AG09319 (cell line): ENCODE results near the gene DNAJC4.

Experiments
- DNase-seq: peaks from one replicate; pipeline ENCODE4 v3.0.0-alpha.2; 2010; ENCODE audit warnings: low read depth; ENCODE audit errors: extremely low read depth
- CTCF ChIP-seq: IDR thresholded peaks from 2 replicates; pipeline ENCODE4 v1.5.1; 2011; ENCODE audit warnings: low read depth, mild to moderate bottlenecking, inconsistent platforms, low read length, moderate library complexity

DNAJC4 gene

DNA sequence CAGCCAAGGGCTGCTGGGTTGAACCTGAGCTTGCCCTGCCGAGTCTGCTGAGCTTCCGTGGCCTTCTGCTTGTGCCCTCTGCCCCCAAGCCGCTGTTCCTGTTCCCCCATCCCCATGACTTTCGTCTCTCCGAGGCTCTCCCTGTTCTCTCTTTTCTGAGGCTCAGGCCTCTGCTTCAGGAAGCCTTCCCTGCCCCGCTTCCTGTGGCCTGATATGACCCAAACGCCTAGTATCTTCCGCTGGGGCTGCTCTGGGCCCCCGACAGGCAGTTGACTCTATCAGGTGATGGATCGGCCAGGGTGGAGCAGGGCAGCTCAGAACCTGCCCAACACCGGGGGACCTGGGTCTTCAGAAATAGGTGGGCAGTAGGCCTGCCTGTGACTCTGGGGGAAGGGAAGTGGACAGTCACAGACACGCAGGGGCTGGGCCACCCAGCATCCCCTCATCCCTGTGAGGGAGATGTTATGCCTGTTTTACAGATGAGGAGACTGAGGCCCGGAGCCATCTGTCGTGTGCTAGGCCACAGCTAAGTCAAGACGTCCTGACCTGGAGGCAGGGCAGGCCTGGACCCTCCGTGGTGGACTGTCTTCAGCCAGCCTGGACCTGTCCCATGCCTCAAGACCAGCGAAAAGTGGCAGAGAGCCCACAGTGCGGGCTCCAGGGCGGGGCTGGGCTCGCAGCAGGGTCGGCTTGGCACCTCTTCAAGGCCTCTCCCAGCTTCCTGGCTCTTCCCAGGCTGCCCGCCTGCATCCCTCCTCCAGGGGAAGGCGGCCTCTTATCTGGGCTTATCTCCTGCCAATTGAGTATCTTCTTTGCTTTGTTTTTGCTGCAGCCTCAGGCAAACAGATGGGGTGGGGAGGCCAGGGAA is 37.9 kb downstream of the DNAJC4 start:
- TF ChIP-seq CTCF, result no peak
- no peak for DNase-seq

- DNase-seq, result no peak
- TF ChIP-seq CTCF, result no peak
Measured at GRCh38 chr11:64268893-64269539, 38.7 kb downstream of the DNAJC4 start.

GRCh38 chr11:64269540-64270220 is 39.3 kb downstream of the DNAJC4 start:
- DNase-seq, result peak; percentile 100
- no peak; the same call in 1 of the 2 replicates for TF ChIP-seq CTCF

DNA sequence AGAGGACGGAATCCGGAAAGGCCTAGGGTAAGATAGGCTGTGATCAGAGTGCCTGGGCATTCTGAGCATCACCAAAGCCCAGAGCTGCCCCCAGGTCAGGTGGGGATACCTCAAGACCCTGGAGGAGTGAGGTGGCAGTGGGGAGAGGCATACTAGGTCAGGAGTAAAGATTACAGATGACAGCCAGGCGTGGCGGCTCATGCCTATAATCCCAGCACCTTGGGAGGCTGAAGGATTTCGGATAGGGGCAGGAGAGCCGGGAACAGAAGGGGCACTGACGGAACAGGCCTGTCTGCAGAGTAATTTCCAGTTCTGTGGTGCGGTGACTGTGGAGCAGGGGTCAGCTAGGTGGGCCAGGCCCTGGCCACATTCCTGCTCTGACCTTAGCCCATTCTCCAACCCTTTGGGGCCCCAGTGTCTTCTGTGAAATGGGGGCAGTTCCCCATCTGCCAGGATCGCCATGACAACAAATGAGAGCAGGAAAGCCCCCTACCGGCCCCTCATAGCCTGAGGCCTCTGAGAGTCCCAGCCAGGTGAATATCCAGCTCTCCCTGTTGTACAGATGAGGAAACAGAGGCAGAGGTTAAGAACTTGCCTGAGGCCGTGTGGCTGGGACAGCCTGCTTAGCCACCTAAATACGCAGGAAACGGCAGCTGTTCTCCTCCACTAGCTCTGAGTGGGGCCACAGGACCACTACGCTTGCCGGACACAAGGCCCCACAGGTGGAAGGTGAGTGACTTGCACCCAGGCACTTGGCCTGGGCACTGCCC is 44.9 kb downstream of the DNAJC4 start:
- TF ChIP-seq CTCF, result no peak
- no peak for DNase-seq

GRCh38 chr11:64275841-64276240 is 45.5 kb downstream of the DNAJC4 start:
- DNase-seq, result no peak
- no peak for TF ChIP-seq CTCF

DNA sequence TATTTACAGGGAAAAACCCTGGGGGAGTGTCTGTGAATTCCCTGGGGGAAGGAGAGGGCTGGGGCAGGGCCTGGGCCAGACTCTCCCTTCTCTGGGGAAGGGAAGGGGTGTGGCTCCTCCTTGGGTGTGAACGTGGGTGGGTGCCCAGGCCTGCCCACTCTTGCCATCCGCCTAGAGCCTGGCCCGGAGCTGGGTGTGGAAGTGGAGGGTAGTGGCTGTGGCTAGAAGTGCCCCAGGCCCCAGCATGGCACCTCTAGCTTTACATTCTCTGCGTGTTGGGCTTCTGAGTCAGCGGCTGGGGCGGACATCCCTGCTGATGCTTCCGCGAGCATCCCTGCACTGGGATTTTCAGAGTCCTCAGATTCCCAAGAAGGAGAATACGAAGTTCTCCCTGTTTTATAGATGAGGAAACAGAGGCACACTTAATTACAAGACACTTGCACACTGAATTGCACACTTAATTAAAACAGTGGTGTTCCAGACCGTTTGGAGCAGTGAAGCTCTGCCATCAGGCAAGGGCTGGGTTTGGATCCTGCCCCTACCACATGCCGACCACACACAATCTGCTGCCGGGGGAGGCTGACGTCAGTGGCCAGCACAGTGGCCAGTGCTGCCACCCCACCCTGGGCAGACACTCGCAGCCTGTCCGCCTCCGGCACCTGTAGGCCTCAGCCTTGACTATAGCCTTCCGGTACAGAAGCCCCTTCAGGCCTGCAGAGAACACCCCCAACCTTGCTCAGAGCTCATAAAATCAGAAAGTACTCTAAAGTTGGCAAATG is 46.5 kb downstream of the DNAJC4 start:
- no peak for TF ChIP-seq CTCF
- DNase-seq, result no peak
